IgD-negative memory B cell (primary cell): Measurements from ENCODE around the gene MPP7. TPM values are rescaled to one million over a fixed set of nuclear protein-coding genes. Genes with fewer than 3 reads are reported as not detected.
A peak's percentile ranks its signal among the peaks of the same experiment; 100 is the strongest.

Experiments used
- H3K27ac Mint-ChIP-seq, 3 donors: one replicate each; pipeline ENCODE4 v1.8.0; 2020 to 2022; ENCODE audit warnings: mild to moderate bottlenecking in 3 of 3, mixed read lengths in 3 of 3, moderate library complexity in 1 of 3
- H3K27me3 Mint-ChIP-seq: one replicate; pipeline ENCODE4 v1.8.0; 2021; ENCODE audit warnings: mixed read lengths
- H3K36me3 Mint-ChIP-seq: one replicate; pipeline ENCODE4 v1.8.0; 2020; ENCODE audit warnings: mild to moderate bottlenecking, mixed read lengths
- H3K4me1 Mint-ChIP-seq, 3 donors: one replicate each; pipeline ENCODE4 v1.8.0; 2020 to 2022; ENCODE audit warnings: mixed read lengths in 3 of 3, mild to moderate bottlenecking in 1 of 3
- H3K4me3 Mint-ChIP-seq, 4 donors: one replicate each; pipeline ENCODE4 v1.8.0; 2020 to 2022; ENCODE audit warnings: mild to moderate bottlenecking in 4 of 4, mixed read lengths in 4 of 4, moderate library complexity in 3 of 4
- H3K9me3 Mint-ChIP-seq, 3 donors: one replicate each; pipeline ENCODE4 v1.8.0; 2020 to 2021; ENCODE audit warnings: mixed read lengths in 3 of 3, mild to moderate bottlenecking in 1 of 3
- polyA plus RNA-seq: library from polyadenylated mRNA; unstranded; fragments of 300-500 nt; fragmentation: Illumina TruSeq; gene quantifications from one replicate; pipeline ENCODE4 v1.2.3, GENCODE V29; 2021

MPP7 gene
- polyA plus RNA-seq, 1 donor from 2014 or later = 2.3 TPM

GRCh38 chr10:28294809-28295208, 8.1 kb downstream of the MPP7 start:
- peaks cover 3% of the 10 kb centered on the region for H3K27me3 Mint-ChIP-seq
- no peak overlapping the region for H3K27ac Mint-ChIP-seq
- H3K4me1 Mint-ChIP-seq = peaks cover 5 to 12% (median 11%) of the 10 kb centered on the region in 3 donors
- no peaks in the 10 kb centered on the region for H3K9me3 Mint-ChIP-seq
- H3K4me3 Mint-ChIP-seq = no peak overlapping the region
- H3K36me3 Mint-ChIP-seq = peaks cover 2% of the 10 kb centered on the region

DNA sequence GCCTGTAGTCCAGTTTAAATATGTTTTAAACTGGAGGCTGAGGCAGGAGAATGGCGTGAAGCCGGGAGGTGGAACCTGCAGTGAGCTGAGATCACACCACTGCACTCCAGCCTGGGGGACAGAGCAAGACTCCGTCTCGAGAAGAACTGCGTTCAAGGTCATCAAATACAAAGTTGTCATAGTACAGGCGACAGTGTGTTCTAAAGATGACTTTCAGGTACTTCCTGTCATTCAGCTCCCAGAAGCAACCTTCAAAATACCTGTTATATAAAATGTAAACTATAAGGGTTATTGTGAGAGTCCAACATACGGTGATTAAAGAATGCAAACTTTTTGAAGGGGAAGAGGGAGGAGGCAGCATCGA, 8.7 kb downstream of the MPP7 start:
- peak overlapping the region in 1 of 3 donors; percentile 26 for H3K27ac Mint-ChIP-seq

DNA sequence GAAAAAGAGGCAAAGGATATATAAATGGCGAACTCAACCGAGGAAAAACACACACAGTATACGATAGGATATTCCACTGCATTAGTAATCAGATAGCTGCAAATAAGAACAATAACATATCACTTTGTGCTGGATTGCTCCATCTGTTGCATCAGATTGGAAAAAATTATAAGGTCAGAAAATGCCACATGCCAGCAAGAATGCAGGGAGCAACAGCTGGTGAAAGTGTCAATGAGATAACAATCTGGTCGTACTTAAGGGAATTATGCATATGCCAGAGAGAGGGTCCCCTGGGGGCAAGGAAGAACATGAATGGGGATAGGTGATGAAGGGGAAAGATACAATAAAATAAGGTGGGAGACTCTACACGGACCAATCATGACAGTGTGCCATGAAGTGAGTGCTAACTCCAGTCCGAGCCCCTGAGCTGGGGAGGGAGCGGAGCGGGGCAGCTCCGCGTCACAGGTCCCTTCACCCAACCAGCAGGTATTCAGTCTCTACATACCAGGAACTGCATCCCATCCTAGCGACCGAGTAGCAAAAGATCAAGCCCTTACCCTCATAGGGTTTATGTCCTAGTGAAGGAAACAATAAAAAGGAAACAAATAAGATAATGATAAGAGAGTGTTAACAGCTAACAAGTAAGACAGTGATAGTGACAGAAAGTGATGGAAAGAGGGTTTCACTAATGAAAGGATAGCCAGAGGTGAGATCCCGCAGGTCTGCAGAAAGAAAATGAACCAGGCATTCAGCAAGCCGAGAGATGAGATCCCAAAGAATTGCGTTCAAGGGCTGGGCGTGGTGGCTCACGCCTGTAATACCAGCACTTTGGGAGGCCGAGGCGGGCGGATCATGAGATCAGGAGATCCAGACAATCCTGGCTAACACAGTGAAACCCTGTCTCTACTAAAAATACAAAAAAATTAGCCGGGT, 9.4 kb downstream of the MPP7 start:
- peaks cover 0 to 5% (median 4%) of the 10 kb centered on the region in 3 donors for H3K4me1 Mint-ChIP-seq
- H3K27ac Mint-ChIP-seq = peak overlapping the region in 1 of 3 donors; percentile 26
- no peaks in the 10 kb centered on the region for H3K9me3 Mint-ChIP-seq
- no peak overlapping the region for H3K4me3 Mint-ChIP-seq
- H3K27me3 Mint-ChIP-seq = peaks cover 3% of the 10 kb centered on the region
- peaks cover 2% of the 10 kb centered on the region for H3K36me3 Mint-ChIP-seq

More for the DNA sequence above, 8.7 kb downstream of the MPP7 start:
- H3K9me3 Mint-ChIP-seq = no peaks in the 10 kb centered on the region
- H3K4me1 Mint-ChIP-seq = peaks cover 3 to 9% (median 8%) of the 10 kb centered on the region in 3 donors
- peaks cover 3% of the 10 kb centered on the region for H3K27me3 Mint-ChIP-seq
- no peak overlapping the region for H3K4me3 Mint-ChIP-seq
- H3K36me3 Mint-ChIP-seq = peaks cover 2% of the 10 kb centered on the region

DNA sequence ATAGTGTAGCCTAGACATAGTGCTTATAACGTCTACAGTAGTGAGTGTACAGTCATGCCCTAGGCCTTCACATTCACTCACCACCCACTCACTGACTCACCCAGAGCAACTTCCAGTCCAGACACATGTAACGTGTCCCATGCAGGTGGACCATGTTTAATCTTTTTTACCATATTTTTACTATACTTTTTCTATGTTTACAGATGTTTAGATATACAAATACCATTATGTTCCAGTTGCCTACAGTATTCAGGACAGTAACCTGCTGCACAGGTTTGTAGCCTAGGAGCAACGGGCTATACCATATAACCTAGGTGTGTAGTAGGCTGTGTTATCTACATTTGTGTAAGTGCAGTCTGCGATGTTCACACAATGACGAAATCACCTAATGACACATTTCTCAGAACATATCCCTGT, 11.0 kb downstream of the MPP7 start:
- Mint-ChIP-seq H3K27me3 (peaks cover 3% of the 10 kb centered on the region), H3K4me1 (peaks cover 0 to 5% (median 4%) of the 10 kb centered on the region in 3 donors), H3K36me3 (peaks cover 2% of the 10 kb centered on the region), H3K9me3 (no peaks in the 10 kb centered on the region), H3K4me3 (no peak overlapping the region), H3K27ac (no peak overlapping the region)

DNA sequence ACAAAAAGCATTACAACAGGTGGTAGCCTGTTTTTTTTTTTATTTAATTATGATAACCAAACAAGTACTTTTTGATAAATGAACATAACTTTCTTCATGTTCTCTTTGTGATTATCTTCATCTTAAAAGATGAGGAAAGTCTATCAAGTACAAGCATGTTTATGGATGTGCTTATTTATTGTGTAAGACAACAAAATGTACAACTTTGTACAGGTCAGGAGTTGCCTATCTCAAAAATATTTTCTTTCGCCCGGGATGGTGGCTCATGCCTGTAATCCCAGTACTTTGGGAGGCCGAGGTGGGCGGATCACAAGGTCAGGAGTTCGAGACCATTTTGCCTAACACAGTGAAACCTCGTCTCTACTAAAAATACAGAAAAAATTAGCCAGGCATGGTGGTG, 17.0 kb downstream of the MPP7 start:
- H3K36me3 Mint-ChIP-seq = peaks cover 4% of the 10 kb centered on the region
- no peak overlapping the region for H3K4me3 Mint-ChIP-seq
- peaks cover 0 to 8% (median 4%) of the 10 kb centered on the region in 3 donors for H3K4me1 Mint-ChIP-seq
- no peaks in the 10 kb centered on the region for H3K9me3 Mint-ChIP-seq
- H3K27ac Mint-ChIP-seq = no peak overlapping the region
- peaks cover 3% of the 10 kb centered on the region for H3K27me3 Mint-ChIP-seq

DNA sequence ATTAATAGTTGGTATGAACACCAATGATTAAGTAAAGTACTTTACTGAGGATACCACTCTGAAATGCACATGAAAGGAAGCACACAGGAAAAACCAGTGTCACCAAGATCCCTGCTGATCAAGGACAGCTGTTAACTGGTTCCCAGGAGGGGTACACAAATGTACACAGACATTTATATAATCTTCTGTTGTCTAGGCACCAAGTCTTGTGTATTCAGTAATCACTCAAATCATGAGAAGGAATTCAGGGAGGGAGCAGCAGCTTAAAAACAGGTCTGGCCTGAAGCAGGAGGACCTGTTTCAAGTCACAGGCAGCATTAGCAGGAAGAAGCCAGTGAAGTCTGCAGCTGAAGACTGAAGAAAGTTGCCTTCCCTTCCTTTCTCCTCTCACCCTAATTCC, 18.7 kb downstream of the MPP7 start:
- H3K9me3 Mint-ChIP-seq = no peaks in the 10 kb centered on the region
- peaks cover 5% of the 10 kb centered on the region for H3K36me3 Mint-ChIP-seq
- H3K27ac Mint-ChIP-seq = no peak overlapping the region
- peaks cover 3% of the 10 kb centered on the region for H3K27me3 Mint-ChIP-seq
- H3K4me3 Mint-ChIP-seq = no peak overlapping the region
- peaks cover 0 to 8% (median 7%) of the 10 kb centered on the region in 3 donors for H3K4me1 Mint-ChIP-seq

GRCh38 chr10:28283251-28283650, 19.6 kb downstream of the MPP7 start:
- H3K27me3 Mint-ChIP-seq = peaks cover 3% of the 10 kb centered on the region
- peaks cover 0 to 8% (median 7%) of the 10 kb centered on the region in 3 donors for H3K4me1 Mint-ChIP-seq
- peak overlapping the region in 1 of 3 donors; percentile 19 for H3K27ac Mint-ChIP-seq
- H3K36me3 Mint-ChIP-seq = peaks cover 5% of the 10 kb centered on the region
- no peaks in the 10 kb centered on the region for H3K9me3 Mint-ChIP-seq
- no peak overlapping the region for H3K4me3 Mint-ChIP-seq

DNA sequence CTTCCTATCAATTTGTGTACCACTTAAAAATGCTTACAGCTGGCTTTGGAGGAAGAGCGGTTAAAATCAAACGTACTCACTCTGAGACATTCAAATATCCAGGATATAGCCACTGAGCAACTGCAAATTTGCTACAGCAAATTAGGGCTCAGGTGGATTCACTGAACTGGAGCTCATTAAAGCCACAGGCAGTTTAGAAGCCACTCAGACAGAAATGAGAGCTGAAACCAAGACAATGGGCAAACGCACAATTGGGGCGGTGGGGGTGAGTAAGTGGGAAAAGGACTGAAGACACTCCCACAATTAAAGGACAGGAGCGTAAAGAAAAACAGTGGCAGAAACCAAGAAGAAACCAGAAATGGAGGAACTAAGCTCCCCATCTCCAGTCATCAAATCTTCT, 20.5 kb downstream of the MPP7 start:
- Mint-ChIP-seq H3K4me3 (no peak overlapping the region), H3K9me3 (no peaks in the 10 kb centered on the region)

GRCh38 chr10:28281726-28282315, 21.0 kb downstream of the MPP7 start:
- Mint-ChIP-seq H3K27me3 (peaks cover 3% of the 10 kb centered on the region), H3K36me3 (peaks cover 5% of the 10 kb centered on the region), H3K4me3 (no peak overlapping the region), H3K4me1 (peaks cover 0 to 8% (median 7%) of the 10 kb centered on the region in 3 donors), H3K9me3 (no peaks in the 10 kb centered on the region), H3K27ac (peak overlapping the region in 1 of 3 donors; percentile 50)

More for the DNA sequence above, 20.5 kb downstream of the MPP7 start:
- H3K27ac Mint-ChIP-seq = peak overlapping the region in 1 of 3 donors; percentile 50
- peaks cover 0 to 8% (median 7%) of the 10 kb centered on the region in 3 donors for H3K4me1 Mint-ChIP-seq
- H3K36me3 Mint-ChIP-seq = peaks cover 5% of the 10 kb centered on the region
- peaks cover 3% of the 10 kb centered on the region for H3K27me3 Mint-ChIP-seq

- Mint-ChIP-seq H3K36me3 (peaks cover 5% of the 10 kb centered on the region), H3K9me3 (no peaks in the 10 kb centered on the region), H3K27me3 (peaks cover 3% of the 10 kb centered on the region), H3K4me1 (peaks cover 0 to 8% (median 7%) of the 10 kb centered on the region in 3 donors), H3K27ac (no peak overlapping the region), H3K4me3 (no peak overlapping the region)
Measured at GRCh38 chr10:28280652-28281051, 22.2 kb downstream of the MPP7 start.

DNA sequence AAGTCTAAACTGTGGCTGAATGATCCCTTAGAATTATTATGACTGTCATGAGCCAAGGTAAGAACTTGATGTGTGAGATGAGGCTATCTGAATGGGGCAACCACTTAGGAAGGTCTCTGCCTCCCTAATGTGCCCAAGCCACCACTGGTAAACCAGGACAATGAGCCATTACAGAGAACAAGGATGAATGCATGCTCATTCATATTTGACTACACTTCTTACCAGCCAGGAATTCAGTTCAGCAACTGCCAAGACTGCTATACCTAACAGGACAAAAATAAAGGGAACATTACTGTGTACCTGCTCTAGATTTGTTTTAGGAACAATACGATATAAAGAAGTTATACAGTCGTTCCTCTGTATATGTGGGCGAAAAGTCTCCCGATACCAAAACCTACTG, 23.0 kb downstream of the MPP7 start:
- no peak overlapping the region for H3K27ac Mint-ChIP-seq

GRCh38 chr10:28278842-28279241, 24.0 kb downstream of the MPP7 start:
- Mint-ChIP-seq H3K9me3 (no peaks in the 10 kb centered on the region), H3K4me3 (no peak overlapping the region), H3K36me3 (peaks cover 3% of the 10 kb centered on the region), H3K27ac (no peak overlapping the region), H3K27me3 (peaks cover 3% of the 10 kb centered on the region), H3K4me1 (peaks cover 0 to 8% (median 7%) of the 10 kb centered on the region in 3 donors)

More for the DNA sequence above, 23.0 kb downstream of the MPP7 start:
- Mint-ChIP-seq H3K4me1 (peaks cover 0 to 8% (median 7%) of the 10 kb centered on the region in 3 donors), H3K27me3 (peaks cover 3% of the 10 kb centered on the region), H3K36me3 (peaks cover 3% of the 10 kb centered on the region), H3K9me3 (no peaks in the 10 kb centered on the region), H3K4me3 (no peak overlapping the region)

DNA sequence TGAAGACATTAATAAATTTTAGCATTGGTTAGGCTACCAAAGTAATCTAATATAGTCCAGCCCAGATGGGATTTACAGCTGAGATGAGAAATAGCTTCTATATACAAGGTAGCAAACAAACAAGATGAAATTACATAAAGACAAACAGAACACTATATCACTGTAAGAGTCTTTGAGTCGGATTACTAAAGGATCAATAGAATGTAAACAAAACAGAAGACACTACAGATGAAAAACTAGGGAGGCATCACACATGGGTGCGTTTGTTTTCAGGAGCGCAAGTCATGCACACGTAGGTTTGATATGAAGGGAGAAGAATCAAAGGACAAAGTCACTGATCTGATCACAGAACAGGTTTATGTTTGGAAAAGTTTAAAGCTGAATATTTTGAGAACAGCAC, 26.5 kb downstream of the MPP7 start:
- H3K4me1 Mint-ChIP-seq = peaks cover 0 to 3% (median 0%) of the 10 kb centered on the region in 3 donors
- H3K4me3 Mint-ChIP-seq = no peak overlapping the region
- H3K27ac Mint-ChIP-seq = peak overlapping the region in 1 of 3 donors; percentile 51
- no peaks in the 10 kb centered on the region for H3K9me3 Mint-ChIP-seq
- no peaks in the 10 kb centered on the region for H3K27me3 Mint-ChIP-seq
- H3K36me3 Mint-ChIP-seq = peaks cover 4% of the 10 kb centered on the region

- Mint-ChIP-seq H3K27me3 (no peaks in the 10 kb centered on the region), H3K27ac (no peak overlapping the region)
Measured at GRCh38 chr10:28274475-28274874, 28.4 kb downstream of the MPP7 start.

DNA sequence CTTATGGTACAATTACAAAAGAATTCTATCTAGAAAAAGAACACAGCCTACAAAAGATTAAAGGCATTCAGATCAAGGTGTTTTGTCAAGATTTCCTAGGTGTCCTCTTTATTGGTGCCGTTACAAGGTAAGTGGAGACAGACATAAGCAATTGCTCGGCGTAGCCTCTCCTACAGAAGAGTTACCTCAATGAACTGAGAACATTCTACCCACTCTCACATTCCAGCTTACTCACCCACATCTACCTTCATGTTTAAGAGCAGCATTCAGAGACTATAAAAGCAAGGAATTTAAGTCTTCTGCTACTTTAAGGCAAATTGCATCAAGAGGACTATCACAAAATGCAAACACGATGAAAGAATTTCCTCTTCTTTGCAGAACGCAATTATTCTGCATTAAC, 29.5 kb downstream of the MPP7 start:
- no peaks in the 10 kb centered on the region for H3K4me1 Mint-ChIP-seq
- H3K27me3 Mint-ChIP-seq = peaks cover 3% of the 10 kb centered on the region
- H3K36me3 Mint-ChIP-seq = peaks cover 4% of the 10 kb centered on the region
- H3K27ac Mint-ChIP-seq = no peak overlapping the region
- H3K4me3 Mint-ChIP-seq = no peak overlapping the region
- no peaks in the 10 kb centered on the region for H3K9me3 Mint-ChIP-seq

More at GRCh38 chr10:28274475-28274874, 28.4 kb downstream of the MPP7 start:
- peaks cover 4% of the 10 kb centered on the region for H3K36me3 Mint-ChIP-seq
- no peaks in the 10 kb centered on the region for H3K4me1 Mint-ChIP-seq
- H3K4me3 Mint-ChIP-seq = no peak overlapping the region
- no peaks in the 10 kb centered on the region for H3K9me3 Mint-ChIP-seq
